ENCODE data around the gene GPR107. TPM values are rescaled to one million over a fixed set of nuclear protein-coding genes. Genes with fewer than 3 reads are reported as not detected.

The GPR107 gene
- total and polyA plus RNA-seq, 2 of the 8 experiments (the other 6 are each of a cell fraction or from before 2014, with no cell fraction given): 19.3 to 30.7 TPM

DNA sequence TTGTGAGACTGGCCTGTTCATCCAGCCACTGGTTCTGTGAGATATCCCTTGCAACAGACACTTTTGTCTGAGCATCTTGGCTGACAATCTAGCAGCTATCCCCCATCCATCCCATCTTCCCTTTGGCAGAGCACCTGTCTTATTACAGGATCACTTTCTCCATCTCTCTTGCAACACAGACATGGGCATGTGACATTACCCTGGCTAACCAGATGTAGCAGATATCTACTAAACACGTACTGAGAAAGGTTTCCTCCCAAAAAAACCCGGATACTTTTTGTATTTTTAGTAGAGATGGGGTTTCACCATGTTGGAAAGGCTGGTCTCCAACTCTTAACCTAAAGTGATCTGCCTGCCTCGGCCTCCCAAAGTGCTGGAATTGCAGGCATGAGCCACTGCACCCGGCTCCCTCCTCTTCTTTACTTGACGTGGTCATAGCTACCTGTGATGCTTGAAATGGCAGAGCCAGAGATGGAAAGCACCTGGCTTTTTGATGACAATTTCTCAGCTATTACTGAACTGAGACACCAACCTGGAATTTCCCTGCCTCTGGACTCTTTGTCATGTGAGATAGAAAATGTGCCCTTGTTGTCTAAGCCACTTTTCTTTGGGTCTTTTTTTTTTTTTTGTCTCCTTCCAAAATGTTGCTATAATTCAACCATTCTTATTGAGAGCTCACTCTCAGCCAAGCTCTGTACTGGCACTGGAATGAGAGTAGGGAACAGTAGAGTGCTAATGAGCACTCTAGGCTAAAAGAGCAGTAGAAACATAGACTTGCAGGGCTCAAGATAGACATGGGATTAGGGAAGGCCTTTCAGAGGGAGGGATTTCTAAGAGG is 43.3 kb upstream of the GPR107 start (continued):
- TF ChIP-seq, protein P1, sequence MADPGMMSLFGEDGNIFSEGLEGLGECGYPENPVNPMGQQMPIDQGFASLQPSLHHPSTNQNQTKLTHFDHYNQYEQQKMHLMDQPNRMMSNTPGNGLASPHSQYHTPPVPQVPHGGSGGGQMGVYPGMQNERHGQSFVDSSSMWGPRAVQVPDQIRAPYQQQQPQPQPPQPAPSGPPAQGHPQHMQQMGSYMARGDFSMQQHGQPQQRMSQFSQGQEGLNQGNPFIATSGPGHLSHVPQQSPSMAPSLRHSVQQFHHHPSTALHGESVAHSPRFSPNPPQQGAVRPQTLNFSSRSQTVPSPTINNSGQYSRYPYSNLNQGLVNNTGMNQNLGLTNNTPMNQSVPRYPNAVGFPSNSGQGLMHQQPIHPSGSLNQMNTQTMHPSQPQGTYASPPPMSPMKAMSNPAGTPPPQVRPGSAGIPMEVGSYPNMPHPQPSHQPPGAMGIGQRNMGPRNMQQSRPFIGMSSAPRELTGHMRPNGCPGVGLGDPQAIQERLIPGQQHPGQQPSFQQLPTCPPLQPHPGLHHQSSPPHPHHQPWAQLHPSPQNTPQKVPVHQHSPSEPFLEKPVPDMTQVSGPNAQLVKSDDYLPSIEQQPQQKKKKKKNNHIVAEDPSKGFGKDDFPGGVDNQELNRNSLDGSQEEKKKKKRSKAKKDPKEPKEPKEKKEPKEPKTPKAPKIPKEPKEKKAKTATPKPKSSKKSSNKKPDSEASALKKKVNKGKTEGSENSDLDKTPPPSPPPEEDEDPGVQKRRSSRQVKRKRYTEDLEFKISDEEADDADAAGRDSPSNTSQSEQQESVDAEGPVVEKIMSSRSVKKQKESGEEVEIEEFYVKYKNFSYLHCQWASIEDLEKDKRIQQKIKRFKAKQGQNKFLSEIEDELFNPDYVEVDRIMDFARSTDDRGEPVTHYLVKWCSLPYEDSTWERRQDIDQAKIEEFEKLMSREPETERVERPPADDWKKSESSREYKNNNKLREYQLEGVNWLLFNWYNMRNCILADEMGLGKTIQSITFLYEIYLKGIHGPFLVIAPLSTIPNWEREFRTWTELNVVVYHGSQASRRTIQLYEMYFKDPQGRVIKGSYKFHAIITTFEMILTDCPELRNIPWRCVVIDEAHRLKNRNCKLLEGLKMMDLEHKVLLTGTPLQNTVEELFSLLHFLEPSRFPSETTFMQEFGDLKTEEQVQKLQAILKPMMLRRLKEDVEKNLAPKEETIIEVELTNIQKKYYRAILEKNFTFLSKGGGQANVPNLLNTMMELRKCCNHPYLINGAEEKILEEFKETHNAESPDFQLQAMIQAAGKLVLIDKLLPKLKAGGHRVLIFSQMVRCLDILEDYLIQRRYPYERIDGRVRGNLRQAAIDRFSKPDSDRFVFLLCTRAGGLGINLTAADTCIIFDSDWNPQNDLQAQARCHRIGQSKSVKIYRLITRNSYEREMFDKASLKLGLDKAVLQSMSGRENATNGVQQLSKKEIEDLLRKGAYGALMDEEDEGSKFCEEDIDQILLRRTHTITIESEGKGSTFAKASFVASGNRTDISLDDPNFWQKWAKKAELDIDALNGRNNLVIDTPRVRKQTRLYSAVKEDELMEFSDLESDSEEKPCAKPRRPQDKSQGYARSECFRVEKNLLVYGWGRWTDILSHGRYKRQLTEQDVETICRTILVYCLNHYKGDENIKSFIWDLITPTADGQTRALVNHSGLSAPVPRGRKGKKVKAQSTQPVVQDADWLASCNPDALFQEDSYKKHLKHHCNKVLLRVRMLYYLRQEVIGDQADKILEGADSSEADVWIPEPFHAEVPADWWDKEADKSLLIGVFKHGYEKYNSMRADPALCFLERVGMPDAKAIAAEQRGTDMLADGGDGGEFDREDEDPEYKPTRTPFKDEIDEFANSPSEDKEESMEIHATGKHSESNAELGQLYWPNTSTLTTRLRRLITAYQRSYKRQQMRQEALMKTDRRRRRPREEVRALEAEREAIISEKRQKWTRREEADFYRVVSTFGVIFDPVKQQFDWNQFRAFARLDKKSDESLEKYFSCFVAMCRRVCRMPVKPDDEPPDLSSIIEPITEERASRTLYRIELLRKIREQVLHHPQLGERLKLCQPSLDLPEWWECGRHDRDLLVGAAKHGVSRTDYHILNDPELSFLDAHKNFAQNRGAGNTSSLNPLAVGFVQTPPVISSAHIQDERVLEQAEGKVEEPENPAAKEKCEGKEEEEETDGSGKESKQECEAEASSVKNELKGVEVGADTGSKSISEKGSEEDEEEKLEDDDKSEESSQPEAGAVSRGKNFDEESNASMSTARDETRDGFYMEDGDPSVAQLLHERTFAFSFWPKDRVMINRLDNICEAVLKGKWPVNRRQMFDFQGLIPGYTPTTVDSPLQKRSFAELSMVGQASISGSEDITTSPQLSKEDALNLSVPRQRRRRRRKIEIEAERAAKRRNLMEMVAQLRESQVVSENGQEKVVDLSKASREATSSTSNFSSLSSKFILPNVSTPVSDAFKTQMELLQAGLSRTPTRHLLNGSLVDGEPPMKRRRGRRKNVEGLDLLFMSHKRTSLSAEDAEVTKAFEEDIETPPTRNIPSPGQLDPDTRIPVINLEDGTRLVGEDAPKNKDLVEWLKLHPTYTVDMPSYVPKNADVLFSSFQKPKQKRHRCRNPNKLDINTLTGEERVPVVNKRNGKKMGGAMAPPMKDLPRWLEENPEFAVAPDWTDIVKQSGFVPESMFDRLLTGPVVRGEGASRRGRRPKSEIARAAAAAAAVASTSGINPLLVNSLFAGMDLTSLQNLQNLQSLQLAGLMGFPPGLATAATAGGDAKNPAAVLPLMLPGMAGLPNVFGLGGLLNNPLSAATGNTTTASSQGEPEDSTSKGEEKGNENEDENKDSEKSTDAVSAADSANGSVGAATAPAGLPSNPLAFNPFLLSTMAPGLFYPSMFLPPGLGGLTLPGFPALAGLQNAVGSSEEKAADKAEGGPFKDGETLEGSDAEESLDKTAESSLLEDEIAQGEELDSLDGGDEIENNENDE (IDR thresholded peaks at IDR 0.05; ENCODE audit: insufficient replicate concordance, low read length): no peak
- TF ChIP-seq FOSL1 (IDR thresholded peaks at IDR 0.05; ENCODE audit: insufficient read depth, low read depth, low read length) (no peak), SRF (IDR thresholded peaks at IDR 0.05; ENCODE audit: low read depth, low read length) (no peak)
